GM23338 (cell line): ENCODE data around the gene SMG1. TPM values are rescaled to one million over a fixed set of nuclear protein-coding genes. Genes with fewer than 3 reads are reported as not detected.

ENCODE experiments used
- ETS1 ChIP-seq: IDR thresholded peaks from 2 replicates; pipeline ENCODE4 v1.6.1; 2016; ENCODE audit warnings: antibody characterized with exemption
- EZH2 ChIP-seq: fragments of 200-600 bp; sonication (generic); IDR thresholded peaks from one replicate; pipeline ENCODE4 v1.8.0; 2017; ENCODE audit warnings: antibody characterized with exemption, mild to moderate bottlenecking, low read depth; ENCODE audit not compliant: unreplicated experiment
- NANOG ChIP-seq: IDR thresholded peaks from 2 replicates; pipeline ENCODE4 v1.6.1; 2016; ENCODE audit warnings: antibody characterized with exemption, borderline replicate concordance
- POLR2AphosphoS5 ChIP-seq: IDR thresholded peaks from 2 replicates; pipeline ENCODE4 v1.6.1; 2016; ENCODE audit warnings: antibody characterized with exemption, low read depth
- ZNF114 ChIP-seq: fragments of 250-450 bp; sonication (Bioruptor Pico); IDR thresholded peaks from 2 replicates; pipeline ENCODE4 v1.5.0; 2020; ENCODE audit warnings: mild to moderate bottlenecking, moderate library complexity
- ZNF462 ChIP-seq: fragments of 250-450 bp; sonication (Bioruptor Pico); IDR thresholded peaks from 2 replicates; pipeline ENCODE4 v1.5.0; 2020; ENCODE audit warnings: mild to moderate bottlenecking, moderate library complexity
- polyA plus RNA-seq: library from polyadenylated mRNA; unstranded; fragments of >200 nt; fragmentation: Nextera tagmentation; extraction: Ambion mirVana; gene quantifications from 2 replicates; pipeline ENCODE4 v1.2.1, GENCODE V29; 2016
- total RNA-seq: library from RNA; depleted of rRNA; stranded (reverse); fragments of >200 nt; shearing (Covaris generic); gene quantifications from 2 replicates; pipeline ENCODE4 v1.2.3, GENCODE V29; 2014

Gene SMG1
- total and polyA plus RNA-seq, 2 experiments from 2014 or later: 18.6 to 119 TPM

GRCh38 chr16:18783430-18784341 is 142.5 kb downstream of the SMG1 start (continued):
- TF ChIP-seq ZNF462 (CRISPR knock-in tag) (no peak), ZNF114 (CRISPR knock-in tag) (no peak), POLR2AphosphoS5 (no peak), NANOG (no peak), ETS1 (no peak), EZH2 (no peak)
